ENCODE measurements around the gene HP1BP3. TPM values are rescaled to one million over a fixed set of nuclear protein-coding genes. Genes with fewer than 3 reads are reported as not detected.

Gene HP1BP3
- total and polyA plus RNA-seq, 2 of the 4 experiments (the other 2 are of a cell fraction) = 88.4 to 151 TPM

GRCh38 chr1:20717452-20718342, 69.4 kb downstream of the HP1BP3 start, which contains the start of gene KIF17:
Gene KIF17, minus strand, starts transcription at chr1:20718007. Its CDS starts 301 bp downstream, at chr1:20717706.
- 8% methylated on average over 72 of the region's 112 CpGs; no CpG with 5 or more reads in 1 of the 2 experiments for WGBS, 2 experiments (ENCODE audit: extremely low coverage in 2 of 2, insufficient read length in 1 of 2)

More at GRCh38 chr1:20717452-20718342, 69.4 kb downstream of the HP1BP3 start, which contains the start of gene KIF17:
- CTCF ChIA-PET = interaction anchor here (1.2 kb wide), 1 partner anchor 21 kb away, joined by 3 read pairs; no protein-coding TSS in a partner anchor
- Histone ChIP-seq H3K4me2 (ENCODE audit: low read depth, low read length) (peak within 1 kb of the TSS; percentile 91), H3K14ac (replicated peaks; ENCODE audit: low read depth, low read length) (no peak within 1 kb of the TSS), H3K56ac (ENCODE audit: extremely low read depth, insufficient read depth, low read length) (no peak within 1 kb of the TSS), H2AK5ac (ENCODE audit: low read depth, low read length) (no peak within 1 kb of the TSS), H2AFZ (replicated peaks; ENCODE audit: low read length, poor library complexity) (peak within 1 kb of the TSS; percentile 93), H3K23ac (ENCODE audit: low read depth, low read length) (peak within 1 kb of the TSS; percentile 59; the same call in 1 of the 2 replicates), H4K8ac (ENCODE audit: low read depth in 2 of 2, low read length in 2 of 2) (peak within 1 kb of the TSS; percentile 58 to 68; a peak in 3 of 4 replicates), H2BK120ac (ENCODE audit: low read depth, low read length) (no peak within 1 kb of the TSS), H3K18ac (ENCODE audit: low read depth, low read length) (no peak within 1 kb of the TSS; the same call in 1 of the 2 replicates), H3K36me3 (ENCODE audit: control insufficient read depth, insufficient read depth, low read length) (no peaks in the 10 kb centered on the region), H3K9ac (ENCODE audit: low read depth, low read length) (peak within 1 kb of the TSS; percentile 38), H3K4me1 (ENCODE audit: control insufficient read depth, insufficient read depth, low read length) (peaks cover 2% of the 10 kb centered on the region; the same call in 1 of the 2 replicates), H3K4me3 (ENCODE audit: insufficient read depth, low read depth, low read length) (peak within 1 kb of the TSS; percentile 91), H2BK15ac (ENCODE audit: low read depth, low read length) (no peak within 1 kb of the TSS), H3K79me1 (ENCODE audit: low read depth in 1 of 2, low read length in 2 of 2) (no peaks in the 10 kb centered on the region), H3K9me1 (ENCODE audit: insufficient read depth, low read length) (peaks cover 8% of the 10 kb centered on the region; the same call in 1 of the 2 replicates), H3K27me3 (ENCODE audit: control insufficient read depth, insufficient read depth, low read length) (no peaks in the 10 kb centered on the region), H4K91ac (ENCODE audit: insufficient read depth, low read depth, low read length) (0 out of 2 replicates have a peak within 1 kb of the TSS, but pooled peaks have one; percentile 6), H2BK20ac (ENCODE audit: low read depth, low read length) (no peak within 1 kb of the TSS), H2AK9ac (replicated peaks; ENCODE audit: low read depth, low read length, poor library complexity) (peak within 1 kb of the TSS; percentile 53), H3K9me3 (ENCODE audit: control insufficient read depth, insufficient read depth, low read length) (no peaks in the 10 kb centered on the region), H3K4ac (ENCODE audit: low read depth, low read length) (peak within 1 kb of the TSS; percentile 71), H2BK5ac (ENCODE audit: low read depth, low read length, poor library complexity, severe bottlenecking) (no peak within 1 kb of the TSS), H4K5ac (ENCODE audit: low read depth, low read length) (peak within 1 kb of the TSS; percentile 59; the same call in 1 of the 2 replicates), H4K20me1 (ENCODE audit: insufficient read depth, low read length) (no peaks in the 10 kb centered on the region), H3K27ac (ENCODE audit: insufficient read depth, low read length) (peak within 1 kb of the TSS; percentile 37; the same call in 1 of the 2 replicates)
- dilution Hi-C loops (cut with HindIII; ENCODE audit: low sequenced_read_pairs, unreplicated experiment) (no loop called here), intact Hi-C loops (cut with micrococcal nuclease) (no loop called here), in situ Hi-C loops (cut with MboI; ENCODE audit: low sequenced_read_pairs) (no loop called here)
- peak; percentile 96 for ATAC-seq (ENCODE audit: low read depth)
- POLR2A ChIA-PET (ENCODE audit: unreplicated experiment) = no interaction called here
- no TSS peak for BruUV-seq (replicated peaks)
- peak; percentile 83; the same call in 1 of the 2 replicates for TF ChIP-seq MXI1 (IDR thresholded peaks at IDR 0.05; ENCODE audit: borderline replicate concordance, low read depth, low read length)
- no peak for TF ChIP-seq RFX5 (IDR thresholded peaks at IDR 0.05; ENCODE audit: low read depth, low read length)
- DNase-seq = peak; percentile 72
